MM.1S (cell line): Measurements from ENCODE around the gene APPBP2.

ENCODE experiments used
- CTCF ChIP-seq: fragments of 300-600 bp; sonication (generic); IDR thresholded peaks from 2 replicates; pipeline ENCODE4 v1.5.1; 2016; ENCODE audit warnings: antibody characterized with exemption, low read length, mixed read lengths
- EZH2 ChIP-seq: fragments of 300-600 bp; sonication (generic); optimal IDR thresholded peaks from 2 replicates; pipeline ENCODE3; 2017; ENCODE audit warnings: low read depth, mild to moderate bottlenecking, antibody characterized with exemption, low read length, mixed read lengths
- EZH2phosphoT487 ChIP-seq: fragments of 300-600 bp; sonication (generic); IDR thresholded peaks from 2 replicates; pipeline ENCODE4 v1.6.1; 2018; ENCODE audit warnings: antibody characterized with exemption, low read length

- TF ChIP-seq CTCF (no peak), EZH2 (no peak), EZH2phosphoT487 (no peak)
These were observed 13.0 kb downstream of the APPBP2 start for GRCh38 chr17:60513014-60513413.
